Ureter (tissue), 1 donor: ENCODE results near the gene TSPAN4. TPM values are rescaled to one million over a fixed set of nuclear protein-coding genes. Genes with fewer than 3 reads are reported as not detected.

ENCODE experiments used
- DNase-seq: peaks from one replicate; pipeline ENCODE4 v3.0.0-alpha.2; 2020; ENCODE audit warnings: low spot score
- total RNA-seq: library from RNA; stranded (reverse); gene quantifications from one replicate; pipeline ENCODE4 v1.2.4, GENCODE V29; 2023
- donor health status: DM: yes; HTN: yes; CAD: no.

Gene TSPAN4
- total RNA-seq, 1 donor from 2014 or later = 47.2 TPM

DNA sequence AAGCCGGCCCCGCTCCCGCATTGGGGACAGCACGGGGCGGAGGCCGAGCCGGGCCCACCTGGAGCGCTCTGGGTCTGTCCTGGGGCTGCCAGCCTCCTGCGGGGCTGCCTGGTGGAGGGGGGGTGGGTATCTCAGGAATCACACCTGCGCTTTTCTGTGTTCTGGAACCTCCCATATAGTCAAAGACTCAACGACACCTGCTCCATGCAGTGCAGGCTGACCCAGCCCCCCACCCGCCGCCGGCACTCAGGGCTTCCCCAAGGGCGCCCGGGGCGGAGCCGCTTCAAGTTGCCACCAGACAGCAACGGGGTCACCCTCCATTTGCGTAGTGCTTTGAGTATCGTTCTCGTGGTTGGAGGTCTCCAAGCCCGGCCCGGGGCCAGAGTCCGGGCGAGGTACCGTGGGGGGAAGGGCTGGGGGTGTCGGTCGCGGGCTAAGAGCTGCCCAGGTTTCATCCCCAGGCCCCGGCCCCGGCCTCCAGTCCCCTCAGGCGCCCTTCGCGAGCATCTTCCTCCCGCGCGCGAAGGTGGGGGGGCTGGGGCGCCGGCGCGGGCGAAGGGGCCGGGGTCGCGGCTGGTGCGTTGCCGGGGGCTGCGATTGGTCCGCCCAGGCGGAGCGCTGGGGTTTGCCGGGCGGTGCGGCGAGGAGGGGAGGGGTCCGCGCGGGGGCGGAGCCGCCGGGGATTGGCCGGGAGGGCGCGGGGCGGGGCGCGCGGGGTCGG is 6.6 kb downstream of the TSPAN4 start:
- no peak for DNase-seq

DNA sequence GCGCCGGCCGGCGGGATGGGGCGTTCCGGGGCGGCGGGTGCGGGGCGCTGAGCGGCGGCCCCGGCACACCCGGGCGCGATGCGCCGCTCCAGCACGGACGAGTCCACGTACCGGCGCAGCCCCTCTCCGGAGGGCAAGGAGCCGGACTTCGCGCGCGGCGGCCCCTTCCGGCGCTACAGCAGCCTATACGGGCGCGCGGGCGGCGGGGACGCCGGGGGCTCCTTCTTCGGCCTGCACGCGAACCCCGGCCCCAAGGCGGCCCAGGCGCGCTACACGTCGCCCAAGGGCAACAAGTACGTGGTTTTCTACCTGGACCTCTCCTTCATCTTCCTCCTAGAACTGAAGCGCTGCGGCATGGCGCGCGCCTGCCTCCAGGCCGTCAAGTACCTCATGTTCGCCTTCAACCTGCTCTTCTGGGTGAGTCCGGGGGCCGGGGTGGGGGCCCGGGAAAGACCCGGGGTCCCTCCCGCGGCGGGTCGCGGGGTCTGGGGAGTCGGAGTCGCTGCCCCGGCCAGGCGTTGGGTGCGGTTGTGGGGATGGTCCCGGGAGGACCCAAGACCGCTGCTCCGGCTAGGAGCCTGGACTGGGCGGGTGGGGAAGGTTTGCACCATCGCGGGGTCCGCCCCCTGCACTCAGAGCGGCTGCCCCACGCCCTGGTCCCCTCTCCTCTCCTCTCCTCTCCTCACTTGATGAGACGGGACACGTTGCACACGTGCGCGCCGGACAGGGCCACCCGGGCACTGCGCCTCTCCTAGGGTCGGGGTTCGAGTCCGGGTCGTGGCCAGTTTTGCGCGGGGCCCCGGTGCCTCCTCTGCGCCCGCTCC is 7.5 kb downstream of the TSPAN4 start:
- DNase-seq = no peak

DNA sequence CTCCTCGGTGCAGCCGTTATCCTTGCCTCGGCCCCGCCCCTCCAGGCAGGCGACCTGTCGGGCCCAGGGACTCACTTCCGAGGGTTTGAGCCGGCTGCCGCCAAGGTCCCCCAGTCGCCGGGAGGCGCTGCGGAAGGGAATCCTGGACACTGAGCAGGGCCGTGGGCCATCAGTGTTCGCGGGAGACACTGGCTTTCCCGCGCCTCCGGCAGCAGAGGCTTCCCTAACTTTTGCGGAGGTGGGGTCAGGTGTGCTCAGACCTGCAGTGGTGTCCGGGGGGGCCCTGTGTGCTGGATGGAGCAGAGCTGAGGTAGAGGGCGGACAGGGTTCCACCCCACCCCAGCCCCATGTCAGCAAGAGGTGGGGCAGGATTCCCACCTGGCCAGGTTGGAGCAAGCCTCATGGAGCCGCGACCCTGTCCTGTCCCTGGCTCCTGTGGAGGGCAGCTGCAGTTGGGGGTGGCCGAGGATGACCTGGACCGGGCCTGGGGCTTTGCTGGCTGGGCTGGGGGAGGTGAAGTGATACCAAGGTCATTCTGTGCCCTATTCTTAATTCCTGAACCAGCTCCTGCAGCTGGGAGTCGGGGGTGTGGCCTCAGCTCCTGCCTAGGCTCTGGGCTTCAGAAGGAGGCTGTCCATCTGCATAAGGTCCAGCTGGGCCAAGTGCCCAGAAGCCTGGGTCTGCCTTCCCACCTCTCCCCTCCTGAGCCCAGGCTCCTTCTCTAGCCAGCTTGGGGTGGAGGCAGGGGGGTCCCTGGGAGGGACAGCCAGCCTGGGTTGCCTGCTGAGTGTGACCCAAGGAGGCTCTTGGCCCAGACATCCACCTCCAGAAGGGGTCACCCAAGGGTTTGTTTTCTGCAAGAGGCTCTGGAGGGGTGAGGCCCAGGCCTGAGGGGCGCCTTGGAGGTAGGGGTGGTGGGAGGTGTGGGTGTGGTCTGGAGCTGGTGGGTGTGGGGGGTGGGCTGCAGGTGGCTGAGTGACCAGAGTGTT is 8.4 kb downstream of the TSPAN4 start:
- DNase-seq = no peak

DNA sequence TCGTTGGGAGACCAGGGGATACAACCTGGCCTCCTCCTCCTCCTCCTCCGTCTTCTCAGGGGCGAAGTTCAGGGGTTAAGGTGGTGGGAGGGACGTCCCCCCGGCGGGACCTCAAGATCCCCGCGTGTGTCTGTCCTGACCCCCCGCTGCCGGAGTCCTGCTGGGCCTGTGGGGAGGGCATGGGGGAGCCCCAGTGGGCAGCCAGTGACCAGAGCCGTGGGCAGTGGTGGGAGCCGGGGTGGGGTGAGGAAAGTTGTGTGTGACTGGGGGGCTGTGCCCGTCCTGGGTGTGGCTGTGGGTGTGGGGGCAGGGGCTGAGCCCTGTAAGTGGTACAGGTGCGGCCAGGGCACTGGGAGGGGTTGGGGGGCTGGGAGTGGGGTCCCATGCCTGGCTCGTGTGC is 10.1 kb downstream of the TSPAN4 start:
- no peak for DNase-seq

DNA sequence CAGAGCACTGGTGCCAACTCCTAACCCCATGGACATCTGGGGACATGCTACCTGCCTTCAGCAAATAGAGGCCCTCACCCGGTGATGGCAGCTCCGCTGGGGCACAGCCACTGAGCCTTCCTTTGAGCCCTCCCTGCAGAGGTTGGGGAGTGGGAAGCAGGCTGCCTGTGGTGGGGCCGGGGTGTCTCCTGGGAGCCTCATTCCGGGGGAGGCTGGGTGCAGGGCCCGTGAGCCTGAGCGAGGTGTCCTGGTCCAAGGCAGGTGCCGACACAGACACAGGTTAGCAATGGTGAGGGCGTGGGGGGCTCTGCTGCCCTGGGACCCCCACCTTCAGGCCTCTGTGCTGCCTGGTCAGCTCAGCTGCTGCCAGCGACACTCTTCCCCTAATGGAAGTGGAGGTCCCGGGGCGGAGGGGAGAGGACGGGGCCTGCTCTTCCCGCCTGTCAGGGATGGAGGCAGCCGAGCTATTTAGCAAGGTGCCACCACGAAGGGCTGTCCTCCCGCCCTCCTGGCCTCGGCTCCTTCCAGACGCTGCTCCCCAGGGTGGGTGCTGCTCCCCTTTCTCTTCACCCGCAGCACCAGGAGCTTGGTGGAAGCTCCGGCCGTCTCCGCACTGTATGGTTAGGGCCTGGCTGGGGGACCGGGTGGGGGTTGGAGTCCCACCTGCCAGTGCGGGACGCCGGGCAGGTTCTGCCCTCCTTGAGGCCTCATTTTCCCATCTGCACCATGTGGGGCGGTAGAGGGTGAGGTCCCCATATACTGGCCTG is 11.2 kb downstream of the TSPAN4 start:
- DNase-seq = no peak

DNA sequence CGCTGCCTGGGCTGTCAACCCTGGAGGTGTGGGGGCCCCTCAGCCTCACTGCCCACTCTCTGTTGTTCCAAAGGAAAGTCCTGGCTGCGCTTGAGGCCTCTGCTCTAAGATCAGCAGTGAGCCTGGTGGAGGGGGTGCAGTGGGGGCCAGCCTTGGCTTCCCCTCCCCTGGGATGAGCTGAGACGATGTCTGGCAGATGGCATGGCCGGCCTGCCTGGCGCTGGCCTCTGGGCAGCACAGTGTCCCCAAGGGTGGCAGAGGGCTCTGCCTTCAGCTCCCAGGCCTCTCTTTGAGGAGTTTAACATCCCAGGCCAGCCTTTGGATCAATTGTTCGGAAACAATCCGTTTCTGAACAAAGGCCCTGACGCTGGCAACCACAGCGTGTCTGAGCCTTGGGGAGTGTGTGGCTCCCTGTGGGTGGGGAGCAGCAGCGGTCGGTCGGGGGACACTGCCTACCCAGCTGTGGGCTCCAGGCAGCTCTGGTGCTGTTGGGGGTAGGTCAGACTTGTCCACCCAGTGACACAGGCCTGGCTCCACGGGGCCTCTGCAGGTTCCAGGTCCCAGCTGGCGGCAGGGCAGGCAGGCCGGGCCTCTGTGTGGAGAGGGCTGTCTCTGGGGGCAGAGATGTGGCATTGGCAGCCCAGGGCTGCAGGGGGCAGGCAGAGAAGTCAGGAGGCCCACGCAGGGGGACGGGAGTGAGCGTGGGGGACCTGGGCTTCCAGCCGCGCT is 12.1 kb downstream of the TSPAN4 start:
- DNase-seq = no peak

DNA sequence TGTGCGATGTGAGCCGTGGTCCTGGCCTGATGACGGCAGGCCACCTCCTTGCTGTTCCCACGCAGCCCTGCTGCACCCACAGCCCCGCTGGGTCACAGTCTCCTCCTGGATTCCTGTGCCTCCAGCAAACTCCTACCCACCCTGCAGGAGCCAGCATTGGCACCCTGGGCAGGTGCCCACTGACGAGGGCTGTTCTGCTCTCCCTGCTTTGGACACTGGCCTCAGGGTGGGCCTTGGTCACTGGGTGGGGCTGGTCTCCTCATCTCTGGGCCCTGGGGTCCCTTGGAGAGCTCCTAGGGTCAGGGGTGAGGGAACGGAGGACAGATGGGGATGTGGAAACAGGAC is 12.7 kb downstream of the TSPAN4 start:
- no peak for DNase-seq

DNA sequence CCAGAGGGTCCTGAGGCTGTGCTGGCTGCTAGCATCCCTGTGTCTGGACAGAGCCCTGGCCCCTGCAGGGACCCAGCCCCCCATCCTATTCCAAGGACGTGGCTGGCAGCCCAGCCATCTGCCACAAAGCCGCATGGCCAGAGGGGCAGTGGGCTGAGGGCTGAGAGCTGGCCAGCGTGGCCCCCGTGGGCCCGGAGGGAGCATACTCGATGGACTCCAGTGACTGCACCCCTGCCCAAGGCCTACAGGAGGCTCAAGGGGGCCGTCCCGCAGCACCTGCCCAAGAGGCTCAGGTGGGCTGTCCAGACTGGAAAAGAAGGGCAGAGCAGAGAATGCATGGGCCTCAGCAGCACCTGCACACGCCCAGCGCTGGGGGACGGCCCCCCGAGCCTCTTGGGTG is 13.1 kb downstream of the TSPAN4 start:
- DNase-seq = no peak

DNA sequence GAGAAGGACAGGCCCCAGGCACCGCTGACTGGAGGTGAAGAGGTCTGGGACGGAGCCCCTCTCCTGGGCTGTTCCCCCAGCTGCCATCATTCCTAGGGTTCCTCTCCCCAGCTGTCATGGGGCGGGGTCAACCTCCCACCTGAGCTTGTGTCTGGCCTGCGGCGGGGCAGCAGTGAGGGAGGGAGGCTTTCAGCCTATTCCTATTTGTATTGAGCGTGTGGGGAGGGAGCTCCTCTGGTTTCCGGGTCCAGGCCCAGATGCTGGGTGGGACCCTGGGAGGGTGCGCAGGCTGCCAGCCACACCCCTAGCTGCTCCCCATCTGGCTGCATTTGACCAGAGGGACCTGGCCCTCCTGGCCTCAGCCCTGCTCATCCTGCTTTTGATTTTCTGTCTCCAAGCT is 13.7 kb downstream of the TSPAN4 start:
- DNase-seq = no peak

DNA sequence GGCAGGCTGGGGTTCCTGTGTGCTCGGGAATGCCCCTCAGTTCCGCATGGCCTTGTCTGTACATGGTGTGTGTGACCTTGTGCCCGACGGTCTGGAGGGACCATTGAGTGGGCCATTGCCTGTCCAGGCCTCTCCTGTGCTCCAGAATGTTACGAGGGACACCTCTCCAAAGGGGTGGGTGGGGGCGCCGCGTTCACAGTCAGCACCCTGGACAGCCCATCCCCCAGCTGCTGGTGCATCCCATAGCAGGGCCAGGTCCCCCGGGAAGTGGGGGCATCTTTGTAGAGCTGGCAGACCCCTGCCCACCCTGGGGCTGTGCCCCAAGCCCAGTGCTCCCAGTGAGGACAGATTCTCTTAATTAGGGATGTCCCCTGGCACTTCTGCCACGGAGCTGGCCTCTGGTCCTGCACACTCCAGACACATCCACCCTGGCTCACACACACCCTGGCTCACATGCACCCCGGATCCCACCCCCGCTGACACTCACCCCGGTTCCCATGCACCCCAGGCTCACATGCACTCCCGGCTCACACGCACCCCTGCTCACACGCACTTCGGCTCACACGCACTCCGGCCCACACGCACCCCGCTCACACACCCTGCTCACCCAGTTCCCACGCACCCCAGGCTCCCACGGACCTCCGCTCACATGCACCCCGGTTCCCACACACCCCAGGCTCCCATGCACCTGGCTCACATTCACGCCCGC is 15.6 kb downstream of the TSPAN4 start:
- DNase-seq = no peak

DNA sequence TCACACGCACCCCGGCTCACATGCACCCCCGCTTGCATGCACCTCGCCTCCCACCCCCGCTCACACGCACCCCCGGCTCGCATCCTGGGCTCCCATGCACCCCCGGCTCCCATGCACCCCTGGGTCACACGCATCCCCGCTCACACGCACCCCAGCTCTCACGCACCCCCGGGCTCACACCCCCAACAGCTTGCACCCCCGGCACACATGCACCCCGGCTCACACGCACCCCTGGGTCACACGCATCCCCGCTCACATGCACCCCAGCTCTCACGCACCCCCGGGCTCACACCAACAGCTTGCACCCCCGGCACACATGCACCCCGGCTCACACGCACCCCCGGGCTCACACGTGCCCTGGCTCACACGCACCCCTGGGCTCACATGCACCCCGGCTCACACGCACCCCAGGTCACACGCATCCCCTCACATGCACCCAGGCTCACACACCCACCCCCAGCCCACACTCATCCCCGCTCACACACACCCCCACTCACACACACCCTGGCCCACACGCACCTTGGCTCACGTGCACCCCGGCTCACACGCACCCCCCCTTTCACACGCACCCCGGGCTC is 16.2 kb downstream of the TSPAN4 start:
- no peak for DNase-seq

DNA sequence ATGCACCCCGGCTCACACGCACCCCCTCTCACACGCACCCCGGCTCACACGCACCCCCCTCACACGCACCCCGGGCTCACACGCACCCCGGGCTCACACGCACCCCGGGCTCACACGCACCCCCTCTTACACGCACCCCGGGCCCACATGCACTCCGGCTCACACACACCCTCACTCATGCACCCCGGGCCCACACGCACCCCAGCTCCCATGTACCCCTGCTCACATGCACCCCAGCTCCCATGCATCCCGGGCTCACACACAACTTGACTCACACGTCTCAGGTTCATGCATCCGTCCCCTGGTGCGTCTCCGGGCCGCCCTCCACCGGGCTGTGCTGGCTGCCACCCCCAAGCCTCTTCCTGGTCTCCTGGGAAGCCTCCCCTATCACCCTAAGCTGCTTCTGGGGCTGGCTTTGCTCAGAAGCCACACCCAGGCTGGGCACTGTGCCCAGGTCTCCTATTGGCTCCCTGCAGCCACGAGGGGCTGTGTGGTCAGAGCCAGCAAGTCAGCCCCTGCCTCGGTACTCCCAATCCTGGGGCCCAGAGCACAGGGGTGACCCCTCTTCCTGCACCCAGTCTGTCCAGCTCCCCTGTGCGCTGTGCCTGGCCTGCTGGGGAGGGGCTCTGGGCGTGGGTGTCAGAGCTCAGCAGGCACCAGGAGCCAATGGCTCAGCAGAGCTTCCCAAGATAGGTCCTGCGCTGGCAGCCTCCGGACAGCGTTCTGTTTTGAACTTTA is 16.9 kb downstream of the TSPAN4 start:
- peak; percentile 89 for DNase-seq

DNA sequence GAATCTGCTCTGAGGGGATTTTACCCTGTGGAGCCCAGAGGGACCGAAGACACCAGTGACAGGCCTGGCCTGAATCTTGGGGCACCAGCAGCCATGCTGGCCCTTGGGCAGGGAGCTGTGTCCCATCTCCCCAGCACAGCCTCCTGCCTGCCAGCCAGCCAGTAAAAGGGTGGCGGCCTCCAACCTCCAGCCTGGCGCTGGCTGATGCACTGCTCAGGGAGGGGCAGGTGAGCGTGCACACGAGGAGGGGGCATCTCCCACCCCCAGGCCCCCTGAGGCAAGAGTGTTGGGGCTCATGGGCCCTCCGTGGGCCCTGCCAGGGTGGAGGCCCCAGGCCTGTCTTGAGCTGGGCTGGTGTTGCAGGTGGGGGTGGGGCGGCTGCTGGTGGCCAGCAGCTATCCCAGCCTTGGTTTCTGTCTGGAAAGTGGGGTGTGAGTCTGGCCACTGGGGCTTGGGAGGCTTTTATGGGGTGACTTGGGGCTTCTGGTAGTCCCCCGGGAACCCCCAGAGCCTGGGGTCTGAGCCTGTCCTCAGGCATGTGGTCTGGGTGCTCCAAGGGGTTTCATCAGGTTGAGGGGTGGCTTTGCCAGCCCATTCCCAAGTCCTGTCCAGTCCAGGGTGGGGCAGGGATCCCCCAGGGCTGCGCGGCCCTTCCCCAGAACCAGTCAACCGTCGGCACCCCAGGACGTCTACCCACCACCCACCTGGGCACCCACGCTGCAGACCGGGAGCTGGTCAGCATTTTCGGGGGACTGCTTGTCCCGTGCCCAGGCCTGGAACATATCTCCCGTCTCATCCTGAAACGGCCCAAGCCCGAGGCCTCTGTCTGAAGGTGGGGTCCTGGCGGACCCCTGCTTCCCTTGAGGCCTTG is 17.8 kb downstream of the TSPAN4 start:
- no peak for DNase-seq

DNA sequence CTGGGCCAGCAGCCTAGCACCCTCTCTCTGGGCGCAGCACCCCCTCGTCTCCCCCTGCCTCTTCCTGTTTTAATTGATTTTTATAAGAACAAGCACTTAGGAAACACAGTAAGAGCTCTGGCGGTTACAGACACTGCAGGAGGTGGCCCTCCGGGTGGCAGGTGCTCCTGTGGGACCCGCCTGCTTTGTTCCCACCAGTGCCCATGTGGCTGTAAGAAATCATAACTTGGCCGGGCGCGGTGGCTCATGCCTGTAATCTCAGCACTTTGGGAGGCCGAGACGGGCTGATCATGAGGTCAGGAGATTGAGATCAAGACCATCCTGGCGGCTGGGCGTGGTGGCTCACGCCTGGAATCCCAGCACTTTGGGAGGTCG is 18.4 kb downstream of the TSPAN4 start:
- no peak for DNase-seq

DNA sequence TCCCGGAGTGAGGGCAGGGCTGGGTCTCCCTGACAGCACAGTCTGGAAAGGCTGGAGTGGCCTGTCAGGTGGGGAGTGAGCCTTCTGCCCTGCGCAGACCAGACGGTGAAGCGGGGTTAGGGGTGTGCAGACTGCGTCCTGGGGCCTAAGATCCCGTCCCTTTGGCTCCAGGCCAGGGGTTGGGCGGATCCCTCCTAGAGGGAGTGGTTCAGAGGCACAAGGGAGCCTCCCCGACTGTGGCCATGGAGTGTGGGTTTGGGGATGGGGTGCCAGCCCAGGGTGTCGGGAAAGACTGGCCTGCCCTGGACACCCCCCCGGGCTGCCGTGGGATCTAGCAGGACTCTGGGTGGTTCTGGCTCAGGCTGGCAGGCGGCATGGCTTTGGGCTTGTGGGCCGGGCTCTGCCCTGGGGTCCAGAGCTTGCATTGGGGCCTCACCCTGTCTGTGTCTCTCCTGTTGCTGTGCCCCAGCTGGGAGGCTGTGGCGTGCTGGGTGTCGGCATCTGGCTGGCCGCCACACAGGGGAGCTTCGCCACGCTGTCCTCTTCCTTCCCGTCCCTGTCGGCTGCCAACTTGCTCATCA is 19.5 kb downstream of the TSPAN4 start:
- DNase-seq = no peak

DNA sequence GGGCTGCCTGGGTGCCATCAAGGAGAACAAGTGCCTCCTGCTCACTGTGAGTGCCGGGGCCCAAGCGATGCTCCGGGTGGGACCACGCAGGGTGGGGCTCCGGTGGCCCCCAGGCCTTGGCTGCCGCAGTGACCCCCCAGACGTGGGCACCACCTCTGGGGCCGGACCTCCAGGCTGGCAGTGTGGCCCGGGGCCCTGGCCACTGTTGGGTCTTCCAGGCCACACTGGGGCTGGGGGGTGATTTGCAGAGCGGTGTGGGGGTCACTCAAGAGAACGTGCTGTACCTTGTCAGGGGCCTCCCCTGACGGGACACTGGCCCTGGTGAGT is 20.0 kb downstream of the TSPAN4 start:
- DNase-seq = no peak

DNA sequence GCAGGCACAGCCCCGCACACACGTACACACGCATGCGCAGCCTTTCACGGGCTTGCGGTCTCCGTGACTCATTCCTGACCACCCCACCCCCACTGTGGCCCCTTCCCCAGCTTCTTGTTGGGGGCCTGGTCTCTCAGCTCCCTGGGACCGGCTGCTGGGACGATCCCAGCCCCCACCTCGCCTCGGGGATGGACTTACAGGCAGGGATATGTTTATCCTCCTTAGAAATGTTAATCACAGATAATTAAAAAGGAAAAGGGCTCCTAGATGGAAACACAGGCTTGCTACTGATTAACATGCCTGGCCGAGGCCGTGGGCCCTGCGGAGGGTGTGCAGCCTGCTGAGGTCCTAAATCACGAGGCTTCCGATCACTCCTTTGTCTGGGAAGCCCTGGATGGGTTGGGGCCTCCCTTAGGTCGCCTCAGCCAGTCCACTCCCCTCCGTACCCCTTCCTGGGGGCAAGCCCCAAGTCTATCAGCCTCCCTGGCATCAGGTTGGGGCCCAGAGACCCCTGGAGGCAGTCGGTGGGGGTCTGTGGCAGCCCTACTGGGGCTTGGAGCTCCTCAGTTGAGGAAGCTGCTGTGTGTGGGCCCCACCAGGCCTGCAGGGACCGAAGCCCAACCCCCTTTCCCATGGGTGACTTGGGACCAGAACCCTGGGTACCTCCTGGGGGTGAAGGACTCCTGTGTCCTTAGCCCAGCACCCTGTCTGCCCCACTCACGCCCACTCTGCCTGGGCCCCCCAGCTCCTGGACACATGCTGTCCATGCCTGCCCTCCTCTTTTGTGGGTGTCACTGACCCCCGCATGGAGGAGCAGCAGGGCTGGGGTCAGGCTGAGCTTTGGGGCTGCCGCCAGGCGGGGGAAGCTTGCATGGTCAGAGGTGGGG is 20.6 kb downstream of the TSPAN4 start:
- DNase-seq = no peak
